Neural cell (in vitro differentiated cells): ENCODE data around the gene CCDC127. TPM values are rescaled to one million over a fixed set of nuclear protein-coding genes. Genes with fewer than 3 reads are reported as not detected.

Source experiments
- H2AFZ ChIP-seq: fragments of 200-600, 300-800 bp; sonication (generic), shearing (Covaris generic); 2 replicates; pipeline ENCODE4 v1.6.0; 2014; ENCODE audit warnings: low read depth, mild to moderate bottlenecking, antibody characterized with exemption, low read length, moderate library complexity
- H3F3A ChIP-seq: fragments of 200-600 bp; shearing (Covaris generic); 2 replicates; pipeline ENCODE4 v1.6.1; 2016; ENCODE audit warnings: mild to moderate bottlenecking, moderate library complexity, mixed read lengths, antibody characterized with exemption, low read length; ENCODE audit not compliant: insufficient read depth, poor library complexity, severe bottlenecking
- H3K27ac ChIP-seq: fragments of 200-600, 300-800 bp; sonication (generic), shearing (Covaris generic); 2 replicates; pipeline ENCODE4 v1.5.1; 2014; ENCODE audit warnings: mild to moderate bottlenecking, low read length, moderate library complexity
- H3K27me3 ChIP-seq: fragments of 300-800, 200-600 bp; sonication (generic), shearing (Covaris generic); 2 replicates; pipeline ENCODE4 v1.6.0; 2014; ENCODE audit warnings: mild to moderate bottlenecking, low read depth, low read length, moderate library complexity; ENCODE audit not compliant: insufficient read depth
- H3K36me3 ChIP-seq: fragments of 300-800, 200-600 bp; sonication (generic), shearing (Covaris generic); 2 replicates; pipeline ENCODE4 v1.5.1; 2014; ENCODE audit warnings: mild to moderate bottlenecking, antibody characterized with exemption, low read length, moderate library complexity; ENCODE audit not compliant: insufficient read depth
- H3K4me2 ChIP-seq: fragments of 300-800, 200-600 bp; sonication (generic), shearing (Covaris generic); 2 replicates; pipeline ENCODE4 v1.6.0; 2014; ENCODE audit warnings: mild to moderate bottlenecking, low read length
- H3K4me3 ChIP-seq: fragments of 300-800, 200-600 bp; sonication (generic), shearing (Covaris generic); 2 replicates; pipeline ENCODE4 v1.5.1; 2014; ENCODE audit warnings: mild to moderate bottlenecking, low read length, moderate library complexity
- H3K79me2 ChIP-seq: fragments of 200-600 bp; shearing (Covaris generic); replicated peaks from 2 replicates; pipeline ENCODE4 v1.6.0; 2014; ENCODE audit warnings: mild to moderate bottlenecking, low read length, moderate library complexity; ENCODE audit not compliant: insufficient read depth
- H3K9ac ChIP-seq: fragments of 300-800, 200-600 bp; sonication (generic), shearing (Covaris generic); 2 replicates; pipeline ENCODE4 v1.6.1; 2016; ENCODE audit warnings: mild to moderate bottlenecking, low read length, mixed read lengths
- H3K9me2 ChIP-seq: fragments of 200-600 bp; shearing (Covaris generic); 2 replicates; pipeline ENCODE4 v1.6.1; 2016; ENCODE audit warnings: mild to moderate bottlenecking, low read length, mixed read lengths; ENCODE audit not compliant: insufficient read depth
- H3K9me3 ChIP-seq: fragments of 200-600, 300-800 bp; sonication (generic), shearing (Covaris generic); 2 replicates; pipeline ENCODE4 v1.6.1; 2016; ENCODE audit warnings: mild to moderate bottlenecking, mixed run types, low read length, moderate library complexity, mixed read lengths
- H4K20me1 ChIP-seq: fragments of 200-600 bp; shearing (Covaris generic); 2 replicates; pipeline ENCODE4 v1.6.1; 2016; ENCODE audit warnings: mild to moderate bottlenecking, mixed run types; ENCODE audit not compliant: insufficient read depth
- EP300 ChIP-seq: fragments of 450-650 bp; conservative IDR thresholded peaks from 2 replicates; pipeline ENCODE4 v1.6.1; 2014; ENCODE audit warnings: antibody characterized with exemption, mild to moderate bottlenecking, moderate library complexity; ENCODE audit not compliant: poor library complexity, severe bottlenecking
- EZH2 ChIP-seq: fragments of 200-600, 300-800 bp; shearing (Covaris generic), sonication (generic); IDR thresholded peaks from 2 replicates; pipeline ENCODE4 v1.6.1; 2014; ENCODE audit warnings: antibody characterized with exemption, low read length, borderline replicate concordance, mild to moderate bottlenecking; ENCODE audit not compliant: insufficient read depth, poor library complexity, severe bottlenecking
- MXI1 ChIP-seq: fragments of 450-650 bp; conservative IDR thresholded peaks from 2 replicates; pipeline ENCODE4 v1.6.1; 2014; ENCODE audit warnings: antibody characterized with exemption, mild to moderate bottlenecking; ENCODE audit not compliant: poor library complexity, severe bottlenecking
- POLR2AphosphoS5 ChIP-seq: IDR thresholded peaks from 2 replicates; pipeline ENCODE4 v1.6.1; 2012
- RAD21 ChIP-seq: fragments of 450-650 bp; conservative IDR thresholded peaks from 2 replicates; pipeline ENCODE4 v1.6.1; 2014; ENCODE audit warnings: antibody characterized with exemption, mild to moderate bottlenecking, moderate library complexity
- REST ChIP-seq: IDR thresholded peaks from 2 replicates; pipeline ENCODE4 v1.6.1; 2012; ENCODE audit warnings: borderline replicate concordance
- SMC3 ChIP-seq: fragments of 450-650 bp; conservative IDR thresholded peaks from 2 replicates; pipeline ENCODE4 v1.6.1; 2014; ENCODE audit warnings: antibody characterized with exemption, mild to moderate bottlenecking, moderate library complexity; ENCODE audit not compliant: poor library complexity
- TAF1 ChIP-seq: IDR thresholded peaks from 2 replicates; pipeline ENCODE4 v1.6.1; 2012; ENCODE audit warnings: low read depth
- polyA plus RNA-seq: library from polyadenylated mRNA; depleted of rRNA; stranded (reverse); fragments of >200 nt; gene quantifications from 2 replicates; pipeline ENCODE4 v1.2.3, GENCODE V29; 2014
- TF ChIP-seq, protein P1 (sequence below): fragments of 450-650 bp; IDR thresholded peaks from 2 replicates; pipeline ENCODE4 v1.5.1; 2014; ENCODE audit warnings: antibody characterized with exemption, mild to moderate bottlenecking, moderate library complexity; ENCODE audit not compliant: poor library complexity, severe bottlenecking

Gene CCDC127
- polyA plus RNA-seq, 1 donor from 2014 or later, result 5.4 TPM

DNA sequence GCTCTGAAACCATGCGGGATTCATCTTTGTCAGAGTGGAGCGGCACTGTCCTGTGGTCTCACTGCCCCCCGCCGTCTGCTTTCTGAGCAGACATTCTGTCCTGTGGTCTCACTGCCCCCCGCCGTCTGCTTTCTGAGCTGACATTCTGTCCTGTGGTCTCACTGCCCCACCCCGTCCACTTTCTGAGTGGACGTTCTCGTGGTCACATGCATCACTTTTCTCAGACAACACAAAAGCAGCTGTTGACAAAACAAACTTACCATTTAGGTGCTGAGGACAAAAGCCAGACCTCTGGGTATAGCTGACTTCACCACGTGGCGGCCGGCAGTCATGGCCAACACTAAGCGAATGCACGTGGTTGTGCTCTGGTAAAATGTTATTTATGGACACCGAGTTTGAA is 23.9 kb downstream of the CCDC127 start:
- Histone ChIP-seq H3K36me3 (no peaks in the 10 kb centered on the region), H3F3A (no peaks in the 10 kb centered on the region), H3K4me2 (no peak overlapping the region), H3K79me2 (no peaks in the 10 kb centered on the region), H3K27me3 (no peaks in the 10 kb centered on the region), H4K20me1 (no peaks in the 10 kb centered on the region), H3K27ac (no peak overlapping the region), H3K9me3 (no peaks in the 10 kb centered on the region), H3K9me2 (no peaks in the 10 kb centered on the region), H2AFZ (no peak overlapping the region), H3K9ac (no peak overlapping the region), H3K4me3 (no peak overlapping the region)
- TF ChIP-seq MXI1, result no peak
- TF ChIP-seq POLR2AphosphoS5, result no peak
- TF ChIP-seq SMC3, result no peak
- TF ChIP-seq EZH2, result no peak
- TF ChIP-seq, protein P1, sequence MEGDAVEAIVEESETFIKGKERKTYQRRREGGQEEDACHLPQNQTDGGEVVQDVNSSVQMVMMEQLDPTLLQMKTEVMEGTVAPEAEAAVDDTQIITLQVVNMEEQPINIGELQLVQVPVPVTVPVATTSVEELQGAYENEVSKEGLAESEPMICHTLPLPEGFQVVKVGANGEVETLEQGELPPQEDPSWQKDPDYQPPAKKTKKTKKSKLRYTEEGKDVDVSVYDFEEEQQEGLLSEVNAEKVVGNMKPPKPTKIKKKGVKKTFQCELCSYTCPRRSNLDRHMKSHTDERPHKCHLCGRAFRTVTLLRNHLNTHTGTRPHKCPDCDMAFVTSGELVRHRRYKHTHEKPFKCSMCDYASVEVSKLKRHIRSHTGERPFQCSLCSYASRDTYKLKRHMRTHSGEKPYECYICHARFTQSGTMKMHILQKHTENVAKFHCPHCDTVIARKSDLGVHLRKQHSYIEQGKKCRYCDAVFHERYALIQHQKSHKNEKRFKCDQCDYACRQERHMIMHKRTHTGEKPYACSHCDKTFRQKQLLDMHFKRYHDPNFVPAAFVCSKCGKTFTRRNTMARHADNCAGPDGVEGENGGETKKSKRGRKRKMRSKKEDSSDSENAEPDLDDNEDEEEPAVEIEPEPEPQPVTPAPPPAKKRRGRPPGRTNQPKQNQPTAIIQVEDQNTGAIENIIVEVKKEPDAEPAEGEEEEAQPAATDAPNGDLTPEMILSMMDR, result no peak
- TF ChIP-seq EP300, result no peak
- TF ChIP-seq RAD21, result no peak
- no peak for TF ChIP-seq TAF1
- no peak for TF ChIP-seq REST

DNA sequence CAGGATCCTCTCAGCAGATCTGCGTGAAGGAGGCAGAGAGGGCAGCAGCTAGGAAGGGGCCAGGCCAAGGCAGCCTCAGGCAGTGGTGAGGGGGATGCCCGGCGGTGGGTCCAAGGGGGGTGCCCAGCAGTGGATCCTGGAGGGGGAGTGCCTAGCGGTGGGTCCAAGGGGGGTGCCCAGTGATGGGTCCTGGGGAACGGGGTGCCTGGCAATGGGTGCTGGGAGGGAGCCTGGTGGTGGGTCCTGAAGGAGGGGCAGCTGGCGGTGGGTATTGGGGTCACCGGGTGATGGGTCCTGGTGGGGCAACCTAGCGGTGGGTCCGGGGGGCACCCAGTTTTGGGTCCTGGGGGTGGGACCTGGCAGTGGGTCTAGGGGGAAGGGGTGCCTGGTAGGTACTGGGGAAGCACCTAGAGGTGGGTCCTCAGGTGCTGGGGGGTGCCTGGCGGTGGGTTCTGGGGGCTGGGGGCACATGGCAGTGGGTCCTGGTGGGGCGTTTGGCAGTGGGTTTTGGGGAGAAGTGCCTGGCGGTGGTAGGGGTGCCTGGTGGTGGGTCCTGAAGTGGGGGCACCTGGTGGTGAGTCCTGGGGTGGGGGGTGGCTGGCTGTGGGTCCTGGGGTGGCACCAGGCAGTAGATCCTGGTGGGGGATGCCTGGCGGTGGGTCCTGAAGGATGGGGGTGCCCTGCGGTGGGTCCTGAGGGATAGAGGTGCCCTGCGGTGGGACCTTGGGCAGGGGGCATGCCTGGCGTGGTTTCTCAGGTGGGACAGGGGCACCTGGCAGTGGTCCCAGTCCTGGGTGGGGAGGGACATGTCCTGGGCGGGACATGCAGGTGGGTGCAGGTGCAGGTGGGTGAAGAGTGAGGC is 24.8 kb downstream of the CCDC127 start:
- Histone ChIP-seq H3K36me3 (no peaks in the 10 kb centered on the region), H3K9me3 (no peaks in the 10 kb centered on the region), H2AFZ (no peak overlapping the region), H3K27ac (no peak overlapping the region), H3K9me2 (no peaks in the 10 kb centered on the region), H3K4me2 (no peak overlapping the region), H3K9ac (no peak overlapping the region), H3F3A (no peaks in the 10 kb centered on the region), H4K20me1 (no peaks in the 10 kb centered on the region), H3K4me3 (no peak overlapping the region), H3K27me3 (no peaks in the 10 kb centered on the region), H3K79me2 (no peaks in the 10 kb centered on the region)
- TF ChIP-seq RAD21 (no peak), POLR2AphosphoS5 (no peak), REST (no peak), EZH2 (no peak)
